ENCODE data around the gene DIP2C. TPM values are rescaled to one million over a fixed set of nuclear protein-coding genes. Genes with fewer than 3 reads are reported as not detected.

DIP2C gene
- total and polyA plus RNA-seq, 4 donors = 6.4 to 40.2 (median 23.8) TPM

- DNase-seq = peak in 1 of 2 donors; percentile 60
- no peak for ATAC-seq (ENCODE audit: low FRiP score)
- no peaks in the 10 kb centered on the region for H3K4me1 ChIP-seq (ENCODE audit: control insufficient read depth in 1 of 2, insufficient read depth in 2 of 2, low read length in 2 of 2)
- no peaks in the 10 kb centered on the region for H3K27me3 ChIP-seq (ENCODE audit: control insufficient read depth in 1 of 2, insufficient read depth in 2 of 2, low read length in 1 of 2)
- H3K4me3 ChIP-seq (ENCODE audit: low read length in 2 of 2) = no peak overlapping the region
- no peaks in the 10 kb centered on the region for H3K36me3 ChIP-seq (ENCODE audit: control insufficient read depth in 1 of 2, insufficient read depth in 2 of 2, low read length in 1 of 2)
- H3K27ac ChIP-seq (ENCODE audit: low read depth in 1 of 2, low read length in 2 of 2) = peak overlapping the region in 1 of 2 donors; percentile 28
- intact Hi-C loops (cut with DNase I) = loop anchor here in 1 of 2 donors (10.0 kb wide), 1 partner anchor 191 kb away; no protein-coding TSS in a partner anchor
- 77 to 83% methylated on average over 12 to 15 of the region's 15 CpGs for WGBS, 2 donors
- no peaks in the 10 kb centered on the region for H3K9me3 ChIP-seq (ENCODE audit: control insufficient read depth, low read length)
These were observed 96.0 kb downstream of the DIP2C start for GRCh38 chr10:593421-593820.

- H3K9me3 ChIP-seq (ENCODE audit: control insufficient read depth, low read length) = no peaks in the 10 kb centered on the region
- H3K4me1 ChIP-seq (ENCODE audit: control insufficient read depth in 1 of 2, insufficient read depth in 2 of 2, low read length in 2 of 2) = no peaks in the 10 kb centered on the region
- peak in 1 of 2 donors; percentile 71 for DNase-seq
- no peaks in the 10 kb centered on the region for H3K27me3 ChIP-seq (ENCODE audit: control insufficient read depth in 1 of 2, insufficient read depth in 2 of 2, low read length in 1 of 2)
- no peak overlapping the region for H3K27ac ChIP-seq (ENCODE audit: low read depth in 1 of 2, low read length in 2 of 2)
- intact Hi-C loops (cut with DNase I) = loop anchor here in 1 of 2 donors (10.0 kb wide), 1 partner anchor 192 kb away; no protein-coding TSS in a partner anchor
- 81% methylated on average over 7 of the region's 7 CpGs for WGBS, 2 donors
- no peak overlapping the region for H3K4me3 ChIP-seq (ENCODE audit: low read length in 2 of 2)
- no peak for ATAC-seq (ENCODE audit: low FRiP score)
- H3K36me3 ChIP-seq (ENCODE audit: control insufficient read depth in 1 of 2, insufficient read depth in 2 of 2, low read length in 1 of 2) = no peaks in the 10 kb centered on the region
These were observed 96.5 kb downstream of the DIP2C start for GRCh38 chr10:593016-593415.

GRCh38 chr10:591646-592045, 97.8 kb downstream of the DIP2C start:
- no peak overlapping the region for H3K27ac ChIP-seq (ENCODE audit: low read depth in 1 of 2, low read length in 2 of 2)
- H3K27me3 ChIP-seq (ENCODE audit: control insufficient read depth in 1 of 2, insufficient read depth in 2 of 2, low read length in 1 of 2) = no peaks in the 10 kb centered on the region
- H3K9me3 ChIP-seq (ENCODE audit: control insufficient read depth, low read length) = no peaks in the 10 kb centered on the region
- H3K36me3 ChIP-seq (ENCODE audit: control insufficient read depth in 1 of 2, insufficient read depth in 2 of 2, low read length in 1 of 2) = no peaks in the 10 kb centered on the region
- H3K4me1 ChIP-seq (ENCODE audit: control insufficient read depth in 1 of 2, insufficient read depth in 2 of 2, low read length in 2 of 2) = no peaks in the 10 kb centered on the region
- intact Hi-C loops (cut with DNase I) = loop anchor here in 1 of 2 donors (10.0 kb wide), 1 partner anchor 193 kb away; no protein-coding TSS in a partner anchor
- no peak for ATAC-seq (ENCODE audit: low FRiP score)
- 91 to 93% methylated on average over 11 of the region's 11 CpGs for WGBS, 2 donors
- peak in 1 of 2 donors; percentile 43 for DNase-seq
- no peak overlapping the region for H3K4me3 ChIP-seq (ENCODE audit: low read length in 2 of 2)

- no peaks in the 10 kb centered on the region for H3K36me3 ChIP-seq (ENCODE audit: control insufficient read depth in 1 of 2, insufficient read depth in 2 of 2, low read length in 1 of 2)
- no peak for ATAC-seq (ENCODE audit: low FRiP score)
- no peaks in the 10 kb centered on the region for H3K27me3 ChIP-seq (ENCODE audit: control insufficient read depth in 1 of 2, insufficient read depth in 2 of 2, low read length in 1 of 2)
- intact Hi-C loops (cut with DNase I) = loop anchor here in 1 of 2 donors (10.0 kb wide), 1 partner anchor 194 kb away; no protein-coding TSS in a partner anchor
- H3K4me1 ChIP-seq (ENCODE audit: control insufficient read depth in 1 of 2, insufficient read depth in 2 of 2, low read length in 2 of 2) = no peaks in the 10 kb centered on the region
- WGBS, 2 donors = 95 to 96% methylated on average over 10 of the region's 10 CpGs
- no peaks in the 10 kb centered on the region for H3K9me3 ChIP-seq (ENCODE audit: control insufficient read depth, low read length)
- H3K4me3 ChIP-seq (ENCODE audit: low read length in 2 of 2) = no peak overlapping the region
- peak in 1 of 2 donors; percentile 58 for DNase-seq
- no peak overlapping the region for H3K27ac ChIP-seq (ENCODE audit: low read depth in 1 of 2, low read length in 2 of 2)
These were observed 98.7 kb downstream of the DIP2C start for GRCh38 chr10:590721-591120.

DNA sequence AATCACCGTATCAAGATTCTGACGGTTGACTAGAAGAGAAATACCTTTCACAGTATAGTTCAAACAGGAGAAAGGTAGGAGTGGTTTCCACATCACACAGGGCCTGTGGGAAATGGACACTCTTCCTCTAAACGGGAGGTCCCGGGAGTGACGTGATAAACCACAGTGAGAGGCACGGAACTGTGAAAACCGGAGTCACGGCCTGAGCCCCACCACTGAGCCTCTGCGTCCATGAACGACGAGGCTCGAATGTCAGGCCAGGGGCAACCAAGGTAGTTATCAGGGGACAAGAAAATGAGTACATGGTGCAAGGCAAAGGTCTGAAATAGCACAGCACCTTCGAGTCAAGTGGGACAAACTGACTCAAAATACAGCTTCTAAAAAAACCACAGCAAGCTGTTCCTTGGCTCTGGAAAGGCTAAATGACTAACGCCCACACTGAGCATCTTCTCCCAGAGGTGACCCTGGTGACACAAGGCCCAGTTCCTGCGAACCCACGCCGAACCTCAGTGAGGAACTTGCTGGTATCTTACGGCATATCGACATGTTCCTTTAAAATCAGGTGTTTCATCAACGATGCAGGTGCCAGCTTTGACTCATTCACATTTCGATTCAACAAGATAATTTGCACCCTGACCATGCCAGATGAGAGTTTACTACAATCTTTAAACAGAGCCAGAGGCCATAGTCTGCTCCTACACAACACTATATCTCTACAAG, 99.3 kb downstream of the DIP2C start:
- Histone ChIP-seq H3K36me3 (ENCODE audit: control insufficient read depth in 1 of 2, insufficient read depth in 2 of 2, low read length in 1 of 2) (no peaks in the 10 kb centered on the region), H3K27ac (ENCODE audit: low read depth in 1 of 2, low read length in 2 of 2) (no peak overlapping the region), H3K9me3 (ENCODE audit: control insufficient read depth, low read length) (no peaks in the 10 kb centered on the region), H3K27me3 (ENCODE audit: control insufficient read depth in 1 of 2, insufficient read depth in 2 of 2, low read length in 1 of 2) (no peaks in the 10 kb centered on the region), H3K4me1 (ENCODE audit: control insufficient read depth in 1 of 2, insufficient read depth in 2 of 2, low read length in 2 of 2) (no peaks in the 10 kb centered on the region), H3K4me3 (ENCODE audit: low read length in 2 of 2) (no peak overlapping the region)
- ATAC-seq (ENCODE audit: low FRiP score) = no peak
- intact Hi-C loops (cut with DNase I) = loop anchor here (10.0 kb wide), 2 partner anchors 95 to 195 kb away; partner anchors contain the start of gene DIP2C (in 1 of the 2)
- WGBS, 2 donors = 90 to 91% methylated on average over 21 of the region's 21 CpGs
- DNase-seq = peak in 1 of 2 donors; percentile 63

DNA sequence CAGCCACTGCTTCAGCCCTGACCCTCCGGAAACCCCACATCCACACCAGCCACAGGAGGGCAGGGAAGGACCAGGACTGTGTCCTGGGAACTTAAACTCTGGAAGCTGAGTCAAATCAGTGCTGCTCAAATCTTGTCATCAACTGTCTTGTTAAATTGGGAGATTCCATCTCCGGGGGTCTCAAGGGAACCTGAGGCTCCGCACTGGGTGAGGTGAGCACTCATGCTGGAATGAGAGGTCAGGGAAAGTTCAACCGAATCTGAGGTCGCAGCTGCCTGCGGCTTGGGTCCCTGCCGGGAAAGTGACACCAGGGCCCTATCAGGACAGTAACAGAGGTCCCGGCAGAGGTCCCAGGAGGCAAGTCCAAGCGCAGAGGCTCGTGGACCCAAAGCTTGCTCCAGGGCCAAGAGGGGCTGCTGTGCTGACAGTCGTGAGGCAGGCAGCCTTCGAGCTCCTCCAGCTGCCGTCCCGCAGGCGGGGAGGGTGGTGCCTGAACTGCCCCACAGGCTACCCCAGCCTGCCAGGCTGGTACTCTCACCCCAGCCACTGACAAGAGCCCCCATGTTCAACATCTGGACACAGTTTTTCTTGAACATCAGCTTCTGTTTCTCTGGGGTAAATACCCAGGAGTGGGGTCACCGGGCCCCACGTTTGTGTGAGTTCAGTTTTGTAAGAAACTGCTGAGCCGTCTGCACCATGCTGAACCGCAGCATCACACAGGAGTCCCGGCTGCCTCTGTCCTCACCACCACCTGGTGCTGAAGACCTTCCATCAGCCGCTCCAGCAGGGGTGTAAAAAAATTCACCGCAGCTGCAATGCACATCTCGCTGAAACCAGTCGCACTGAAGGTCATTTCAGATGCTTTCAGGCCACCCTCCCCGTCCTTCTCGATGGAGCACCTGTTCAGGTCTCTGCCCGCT, 101.0 kb downstream of the DIP2C start:
- Histone ChIP-seq H3K4me1 (ENCODE audit: control insufficient read depth in 1 of 2, insufficient read depth in 2 of 2, low read length in 2 of 2) (no peaks in the 10 kb centered on the region), H3K9me3 (ENCODE audit: control insufficient read depth, low read length) (no peaks in the 10 kb centered on the region), H3K4me3 (ENCODE audit: low read length in 2 of 2) (no peak overlapping the region), H3K27ac (ENCODE audit: low read depth in 1 of 2, low read length in 2 of 2) (no peak overlapping the region), H3K36me3 (ENCODE audit: control insufficient read depth in 1 of 2, insufficient read depth in 2 of 2, low read length in 1 of 2) (no peaks in the 10 kb centered on the region), H3K27me3 (ENCODE audit: control insufficient read depth in 1 of 2, insufficient read depth in 2 of 2, low read length in 1 of 2) (no peaks in the 10 kb centered on the region)
- peak; percentile 62 for ATAC-seq (ENCODE audit: low FRiP score)
- peak in 1 of 2 donors; percentile 78 for DNase-seq
- intact Hi-C loops (cut with DNase I) = loop anchor here in 1 of 2 donors (10.0 kb wide), 2 partner anchors 96 to 196 kb away; partner anchors contain the start of gene DIP2C
- 64 to 65% methylated on average over 27 of the region's 27 CpGs for WGBS, 2 donors

DNA sequence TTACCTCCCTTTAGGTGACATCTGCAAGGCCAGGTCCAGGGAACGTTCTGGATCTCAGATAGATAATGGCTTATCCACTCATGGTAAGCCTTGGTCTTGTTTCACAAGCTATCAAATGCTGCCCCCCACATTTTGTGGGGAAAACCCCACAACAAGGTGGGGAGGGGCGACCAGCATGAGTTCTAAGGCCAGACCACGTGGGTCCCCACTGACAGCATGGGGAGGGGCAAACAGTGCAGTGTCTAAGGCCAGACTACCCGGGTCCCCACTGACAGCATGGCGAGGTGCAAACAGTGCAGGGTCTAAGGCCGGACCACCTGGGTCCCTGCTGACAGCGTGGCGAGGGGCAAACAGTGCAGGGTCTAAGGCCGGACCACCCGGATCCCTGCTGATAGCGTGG, 102.8 kb downstream of the DIP2C start:
- no peak overlapping the region for H3K27ac ChIP-seq (ENCODE audit: low read depth in 1 of 2, low read length in 2 of 2)
- no peaks in the 10 kb centered on the region for H3K36me3 ChIP-seq (ENCODE audit: control insufficient read depth in 1 of 2, insufficient read depth in 2 of 2, low read length in 1 of 2)
- H3K4me3 ChIP-seq (ENCODE audit: low read length in 2 of 2) = no peak overlapping the region
- H3K27me3 ChIP-seq (ENCODE audit: control insufficient read depth in 1 of 2, insufficient read depth in 2 of 2, low read length in 1 of 2) = no peaks in the 10 kb centered on the region
- ATAC-seq (ENCODE audit: low FRiP score) (no peak), DNase-seq (no peak)
- H3K4me1 ChIP-seq (ENCODE audit: control insufficient read depth in 1 of 2, insufficient read depth in 2 of 2, low read length in 2 of 2) = no peaks in the 10 kb centered on the region
- intact Hi-C loops (cut with DNase I) = loop anchor here in 1 of 2 donors (10.0 kb wide), 2 partner anchors 98 to 198 kb away; partner anchors contain the start of gene DIP2C
- WGBS, 2 donors = 91% methylated on average over 11 of the region's 11 CpGs
- no peaks in the 10 kb centered on the region for H3K9me3 ChIP-seq (ENCODE audit: control insufficient read depth, low read length)

DNA sequence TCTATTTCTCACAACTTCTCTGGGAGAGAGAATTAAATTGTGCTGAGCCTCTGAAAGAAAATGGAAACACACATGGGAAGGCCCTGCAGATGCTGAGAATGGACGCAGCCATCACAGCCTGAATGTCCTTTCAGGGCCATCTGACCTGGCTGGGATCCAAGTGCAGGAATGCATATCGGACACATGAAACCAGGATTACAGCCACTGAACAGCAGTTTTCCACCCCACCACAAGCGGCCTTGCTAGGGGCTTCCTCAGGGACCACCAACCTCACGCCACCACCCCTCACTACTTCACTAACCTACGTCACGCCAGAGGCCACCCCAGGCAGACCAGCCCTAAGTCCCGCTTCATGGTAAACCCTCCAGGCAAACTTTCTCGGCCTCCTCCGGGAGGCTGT, 103.3 kb downstream of the DIP2C start:
- DNase-seq (no peak), ATAC-seq (ENCODE audit: low FRiP score) (no peak)
- Histone ChIP-seq H3K4me1 (ENCODE audit: control insufficient read depth in 1 of 2, insufficient read depth in 2 of 2, low read length in 2 of 2) (no peaks in the 10 kb centered on the region), H3K27me3 (ENCODE audit: control insufficient read depth in 1 of 2, insufficient read depth in 2 of 2, low read length in 1 of 2) (no peaks in the 10 kb centered on the region), H3K9me3 (ENCODE audit: control insufficient read depth, low read length) (no peaks in the 10 kb centered on the region), H3K27ac (ENCODE audit: low read depth in 1 of 2, low read length in 2 of 2) (no peak overlapping the region), H3K4me3 (ENCODE audit: low read length in 2 of 2) (no peak overlapping the region), H3K36me3 (ENCODE audit: control insufficient read depth in 1 of 2, insufficient read depth in 2 of 2, low read length in 1 of 2) (no peaks in the 10 kb centered on the region)
- intact Hi-C loops (cut with DNase I) = loop anchor here in 1 of 2 donors (10.0 kb wide), 2 partner anchors 99 to 199 kb away; partner anchors contain the start of gene DIP2C
- WGBS, 2 donors = 87 to 90% methylated on average over 9 of the region's 9 CpGs
